Sigmoid colon (tissue), 4 donors: ENCODE results near the gene NRG4.

Experiments used
- EP300 ChIP-seq, 4 donors: sonication (generic); formaldehyde crosslinking; IDR thresholded peaks; one replicate each; pipeline ENCODE4 v1.6.1; 2017; ENCODE audit warnings: antibody characterized with exemption in 4 of 4
- POLR2A ChIP-seq, 2 donors: fragments of 450-650 bp; IDR thresholded peaks; one replicate each; pipeline ENCODE4 v1.6.1; 2016; ENCODE audit warnings: antibody characterized with exemption in 2 of 2, mild to moderate bottlenecking in 2 of 2, moderate library complexity in 2 of 2
- TF ChIP-seq, protein P1 (sequence below), 4 experiments: fragments of 450-650 bp in 3 of 4; fragments of 200-600 bp in 1 of 4; IDR thresholded peaks; one replicate each; pipeline ENCODE4 v1.5.1; 2016 to 2019; ENCODE audit warnings: antibody characterized with exemption in 4 of 4, mild to moderate bottlenecking in 3 of 4, moderate library complexity in 2 of 4

DNA sequence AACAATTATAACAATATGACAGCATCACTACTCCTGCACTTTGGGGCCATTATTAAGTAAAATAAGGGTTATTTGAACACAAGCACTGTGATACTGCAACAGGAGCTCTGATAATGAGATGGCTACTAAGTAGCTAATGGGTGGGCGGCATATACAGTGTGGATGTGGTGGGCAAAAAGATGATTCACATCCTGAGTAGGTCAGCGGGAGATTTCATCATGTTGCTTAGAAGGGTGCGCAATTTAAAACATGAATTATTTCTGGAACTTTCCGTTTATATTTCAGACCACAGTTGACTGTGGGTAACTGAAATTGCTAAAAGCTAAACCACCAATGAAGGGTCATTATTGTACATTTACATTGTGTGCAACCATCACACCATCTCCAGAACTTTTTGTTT is 66.3 kb downstream of the NRG4 start:
- no peak for TF ChIP-seq POLR2A (IDR thresholded peaks at IDR 0.05)
- TF ChIP-seq, protein P1, sequence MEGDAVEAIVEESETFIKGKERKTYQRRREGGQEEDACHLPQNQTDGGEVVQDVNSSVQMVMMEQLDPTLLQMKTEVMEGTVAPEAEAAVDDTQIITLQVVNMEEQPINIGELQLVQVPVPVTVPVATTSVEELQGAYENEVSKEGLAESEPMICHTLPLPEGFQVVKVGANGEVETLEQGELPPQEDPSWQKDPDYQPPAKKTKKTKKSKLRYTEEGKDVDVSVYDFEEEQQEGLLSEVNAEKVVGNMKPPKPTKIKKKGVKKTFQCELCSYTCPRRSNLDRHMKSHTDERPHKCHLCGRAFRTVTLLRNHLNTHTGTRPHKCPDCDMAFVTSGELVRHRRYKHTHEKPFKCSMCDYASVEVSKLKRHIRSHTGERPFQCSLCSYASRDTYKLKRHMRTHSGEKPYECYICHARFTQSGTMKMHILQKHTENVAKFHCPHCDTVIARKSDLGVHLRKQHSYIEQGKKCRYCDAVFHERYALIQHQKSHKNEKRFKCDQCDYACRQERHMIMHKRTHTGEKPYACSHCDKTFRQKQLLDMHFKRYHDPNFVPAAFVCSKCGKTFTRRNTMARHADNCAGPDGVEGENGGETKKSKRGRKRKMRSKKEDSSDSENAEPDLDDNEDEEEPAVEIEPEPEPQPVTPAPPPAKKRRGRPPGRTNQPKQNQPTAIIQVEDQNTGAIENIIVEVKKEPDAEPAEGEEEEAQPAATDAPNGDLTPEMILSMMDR (IDR thresholded peaks at IDR 0.05) = no peak
- no peak for TF ChIP-seq EP300 (IDR thresholded peaks at IDR 0.05)
